ENCODE measurements around the gene KNDC1.
"Not testable (repeated sequence)": the region's sequence is repeated elsewhere in the genome, so short reads cannot be mapped to it uniquely, and the experiment has no call there.

The KNDC1 gene

DNA sequence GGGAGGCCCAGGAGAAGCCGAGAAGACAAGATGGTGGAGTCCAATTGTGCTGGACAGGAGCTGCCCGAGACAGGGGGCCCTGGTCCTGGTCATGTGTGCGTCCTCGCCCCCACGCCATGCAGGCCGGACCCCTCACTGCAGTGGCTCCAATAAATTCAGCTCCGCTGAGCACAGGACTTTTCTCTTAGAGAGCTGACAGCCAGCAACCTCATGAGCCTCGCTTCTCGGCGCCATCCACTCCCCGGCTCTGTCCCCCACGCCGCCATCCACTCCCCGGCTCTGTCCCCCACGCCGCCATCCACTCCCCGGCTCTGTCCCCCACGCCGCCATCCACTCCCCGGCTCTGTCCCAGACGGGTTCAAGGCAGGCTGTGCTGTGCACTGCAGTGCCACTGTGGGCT, 67.2 kb downstream of the KNDC1 start:
- DNase-seq = no peak

DNA sequence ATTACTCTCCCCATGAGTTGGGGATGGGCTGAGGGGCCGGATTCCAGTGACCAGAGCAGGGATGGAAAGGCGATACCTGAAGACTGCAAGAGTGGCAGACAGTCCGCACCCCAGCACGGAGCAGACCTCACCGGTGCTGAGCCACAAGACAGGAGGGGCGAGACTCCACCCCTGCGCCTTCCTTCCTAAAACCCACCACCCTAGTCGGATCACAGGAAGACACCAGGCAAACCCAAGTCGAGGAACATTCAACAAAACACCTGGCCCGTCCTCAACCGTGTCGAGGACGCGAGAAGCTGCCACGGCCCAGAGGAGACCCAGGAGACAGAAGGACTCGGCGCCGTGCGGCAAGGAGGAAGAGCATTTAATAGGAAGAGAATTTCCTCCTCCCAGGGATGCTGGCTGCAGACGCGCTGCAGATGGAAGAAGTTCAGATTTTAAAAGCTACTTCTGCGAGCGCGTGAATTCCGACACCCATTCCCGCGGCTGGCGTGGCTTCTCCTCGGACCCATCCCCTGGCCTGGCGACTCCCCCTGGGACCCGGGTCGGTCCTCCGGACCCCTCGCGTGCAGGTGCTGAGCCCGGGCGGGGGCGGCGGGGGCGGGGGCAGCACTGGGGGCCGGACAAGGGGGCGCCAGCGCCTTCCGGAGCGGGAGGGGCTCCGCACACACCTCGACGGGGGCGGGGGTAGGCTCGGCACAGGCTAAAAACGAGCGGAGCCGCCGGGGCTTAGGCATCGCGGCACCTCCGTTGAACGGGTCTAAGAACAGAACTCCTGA, 69.4 kb downstream of the KNDC1 start:
- DNase-seq = no peak

DNA sequence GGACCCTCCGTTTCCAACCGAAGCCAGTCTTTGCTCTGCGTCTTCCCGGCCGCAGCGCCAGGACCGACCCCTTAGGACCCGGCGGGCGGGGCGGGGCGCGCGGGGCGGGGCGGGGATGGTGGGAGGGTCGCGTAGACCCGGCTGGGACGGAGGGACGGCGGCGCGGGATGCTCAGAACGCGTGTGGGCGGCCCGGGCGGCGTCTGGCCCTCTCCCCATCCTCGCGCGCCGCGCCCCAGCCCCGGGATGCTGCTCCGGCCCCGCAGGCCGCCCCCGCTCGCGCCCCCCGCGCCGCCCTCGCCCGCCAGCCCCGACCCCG, 70.0 kb downstream of the KNDC1 start, which contains the start of gene UTF1:
TSS of gene UTF1 (plus strand) at position 174 of the 318 bp plus-strand sequence. CDS start at position 246, 72 bp downstream.
- no peak for DNase-seq

DNA sequence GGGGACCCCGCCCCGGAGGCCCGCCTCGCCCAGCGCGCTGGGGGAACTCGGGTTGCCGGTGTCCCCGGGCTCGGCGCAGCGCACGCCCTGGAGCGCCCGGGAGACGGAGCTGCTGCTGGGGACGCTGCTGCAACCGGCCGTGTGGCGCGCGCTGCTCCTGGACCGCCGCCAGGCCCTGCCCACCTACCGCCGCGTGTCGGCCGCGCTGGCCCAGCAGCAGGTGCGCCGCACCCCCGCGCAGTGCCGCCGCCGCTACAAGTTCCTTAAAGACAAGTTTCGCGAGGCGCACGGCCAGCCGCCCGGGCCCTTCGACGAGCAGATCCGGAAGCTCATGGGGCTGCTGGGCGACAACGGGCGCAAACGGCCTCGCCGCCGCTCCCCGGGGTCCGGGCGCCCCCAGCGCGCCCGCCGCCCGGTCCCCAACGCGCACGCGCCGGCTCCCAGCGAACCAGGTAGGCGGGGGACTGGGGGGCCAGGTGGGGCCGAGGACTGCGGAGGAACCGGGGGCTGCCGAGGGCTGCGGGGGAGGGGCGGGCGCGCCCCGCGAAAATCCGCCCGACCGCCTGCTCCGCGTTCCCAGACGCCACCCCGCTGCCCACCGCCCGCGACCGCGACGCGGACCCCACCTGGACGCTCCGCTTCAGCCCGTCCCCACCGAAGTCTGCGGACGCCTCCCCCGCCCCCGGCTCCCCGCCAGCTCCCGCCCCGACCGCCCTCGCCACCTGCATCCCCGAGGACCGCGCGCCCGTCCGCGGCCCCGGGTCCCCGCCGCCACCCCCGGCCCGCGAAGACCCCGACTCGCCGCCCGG, 70.6 kb downstream of the KNDC1 start:
- DNase-seq = no peak

DNA sequence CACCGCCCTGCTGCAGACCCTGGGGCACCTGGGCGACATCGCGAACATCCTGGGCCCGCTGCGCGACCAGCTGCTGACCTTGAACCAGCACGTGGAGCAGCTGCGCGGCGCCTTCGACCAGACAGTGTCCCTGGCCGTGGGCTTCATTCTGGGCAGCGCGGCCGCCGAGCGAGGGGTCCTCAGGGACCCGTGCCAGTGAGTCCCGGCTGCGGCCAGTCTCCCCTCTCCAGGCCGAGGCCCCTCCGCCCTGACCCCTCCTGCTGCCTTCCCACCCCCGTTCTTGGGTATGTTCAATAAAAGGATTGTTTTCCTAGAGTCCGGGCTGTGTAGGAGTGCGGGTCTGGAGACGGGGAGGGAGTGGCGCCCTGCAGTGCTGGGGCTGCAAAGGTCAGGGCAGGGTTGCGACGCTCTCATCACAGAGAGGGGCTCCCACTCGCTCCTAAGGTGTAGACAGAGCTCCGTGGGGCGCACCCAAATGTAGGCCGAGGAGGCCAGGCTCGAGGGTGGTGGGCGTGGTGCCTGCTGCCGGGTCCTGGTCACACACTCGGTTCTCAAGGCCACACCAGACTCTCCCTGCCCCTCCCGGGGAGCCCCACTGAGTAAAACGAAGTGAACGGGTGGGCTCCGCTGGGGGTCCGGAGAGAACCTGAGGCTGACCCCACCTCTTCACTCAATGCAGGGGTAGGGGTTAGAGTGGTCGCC, 71.4 kb downstream of the KNDC1 start:
- DNase-seq = no peak

DNA sequence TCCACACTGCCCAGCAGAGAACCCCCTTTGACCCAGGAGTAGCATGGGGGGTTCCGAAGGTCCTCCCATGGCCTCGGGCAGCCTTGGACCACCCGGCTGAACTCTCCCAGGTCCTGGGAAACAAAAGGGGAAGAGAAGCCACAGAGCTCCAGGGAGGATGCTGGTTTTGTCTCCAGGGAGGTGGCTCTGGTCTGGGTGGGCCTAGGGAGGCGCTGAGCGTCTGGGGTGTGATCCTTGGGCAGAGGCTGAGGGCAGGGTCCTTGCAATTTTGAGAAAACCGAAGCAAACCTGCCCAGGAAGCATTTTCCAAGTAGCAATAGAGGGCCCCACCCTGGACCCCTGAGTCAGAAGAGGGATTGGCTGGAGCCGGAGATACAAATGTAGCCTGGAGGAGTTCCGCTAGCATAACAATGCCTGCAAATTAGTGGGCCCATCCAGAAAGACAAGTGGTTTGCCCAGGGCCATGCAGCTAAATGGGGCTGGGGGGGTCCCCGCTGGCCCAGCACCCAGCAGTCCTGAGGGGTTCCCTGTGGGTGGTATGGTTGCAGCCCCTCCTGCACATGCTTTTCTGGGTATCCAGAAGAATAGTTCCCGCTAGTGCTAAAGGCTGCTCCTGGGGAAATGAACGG, 72.0 kb downstream of the KNDC1 start:
- no peak for DNase-seq

DNA sequence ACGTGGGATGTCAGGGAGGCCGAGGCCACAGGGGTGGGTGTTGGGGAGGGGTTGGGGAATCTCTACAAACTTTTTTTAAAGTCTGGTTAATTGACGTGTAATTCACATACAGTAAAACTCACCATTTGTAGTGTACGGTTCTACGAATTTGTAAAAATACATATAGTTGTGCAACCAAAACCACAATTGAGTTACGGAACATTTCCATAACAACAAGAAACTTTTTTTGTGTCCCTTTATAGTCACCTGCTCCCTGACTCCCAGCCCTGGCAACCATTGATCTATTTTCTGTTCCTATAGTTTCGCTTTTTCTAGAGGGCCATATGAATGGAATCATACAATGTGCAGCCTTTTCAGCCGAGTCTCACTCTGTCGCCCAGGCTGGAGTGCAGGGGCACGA, 74.8 kb downstream of the KNDC1 start:
- not testable (repeated sequence) for DNase-seq

DNA sequence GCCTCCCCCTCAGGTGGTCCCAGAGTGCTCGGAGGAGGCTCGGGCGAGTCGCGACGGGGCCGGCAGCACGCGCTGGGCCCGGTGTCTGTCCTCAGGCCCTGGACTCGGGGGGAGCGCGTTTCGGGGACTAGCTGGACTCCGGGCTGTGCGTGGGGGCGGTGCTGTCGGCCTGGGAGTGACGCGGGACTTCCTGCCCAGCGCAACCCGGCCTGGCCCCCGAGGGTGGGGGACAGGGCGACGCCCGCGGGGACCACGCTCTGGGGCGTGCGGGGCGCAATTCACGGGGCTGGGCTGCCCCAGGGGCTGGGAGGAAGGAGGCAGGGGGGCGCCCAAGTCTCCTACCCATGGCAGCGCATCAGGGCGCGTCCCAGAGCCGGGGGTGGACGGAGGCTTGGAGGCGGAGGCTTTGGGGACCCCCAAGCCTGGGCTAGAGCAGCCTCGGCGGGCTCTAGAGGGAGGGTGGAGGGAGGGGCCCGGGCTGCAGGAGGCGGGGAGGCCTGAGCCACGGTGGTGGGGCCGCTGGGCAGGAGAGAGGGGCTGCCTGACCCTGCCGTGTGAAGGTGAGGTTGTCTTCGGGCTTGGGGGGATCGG, 75.3 kb downstream of the KNDC1 start:
- DNase-seq = no peak

DNA sequence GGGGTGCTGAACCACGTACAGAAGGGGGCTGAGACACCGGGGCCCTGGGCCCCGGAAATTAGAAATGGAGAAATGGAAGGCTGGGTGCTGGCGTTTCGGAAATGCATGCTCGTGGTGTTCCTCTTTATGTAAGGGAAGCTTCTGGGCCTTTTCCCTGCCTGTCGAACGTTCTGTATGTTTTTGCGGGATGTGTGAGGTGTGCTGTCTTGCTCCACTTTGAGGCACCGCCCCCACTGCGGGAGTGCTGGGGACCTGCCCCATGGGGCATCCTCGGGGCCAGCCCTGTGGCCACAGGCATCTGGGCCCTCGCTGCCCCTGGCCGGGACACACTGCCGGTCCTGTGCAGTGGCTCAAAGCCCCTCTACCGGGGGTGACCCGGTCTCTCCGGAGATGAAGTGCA, 75.9 kb downstream of the KNDC1 start:
- DNase-seq = no peak

DNA sequence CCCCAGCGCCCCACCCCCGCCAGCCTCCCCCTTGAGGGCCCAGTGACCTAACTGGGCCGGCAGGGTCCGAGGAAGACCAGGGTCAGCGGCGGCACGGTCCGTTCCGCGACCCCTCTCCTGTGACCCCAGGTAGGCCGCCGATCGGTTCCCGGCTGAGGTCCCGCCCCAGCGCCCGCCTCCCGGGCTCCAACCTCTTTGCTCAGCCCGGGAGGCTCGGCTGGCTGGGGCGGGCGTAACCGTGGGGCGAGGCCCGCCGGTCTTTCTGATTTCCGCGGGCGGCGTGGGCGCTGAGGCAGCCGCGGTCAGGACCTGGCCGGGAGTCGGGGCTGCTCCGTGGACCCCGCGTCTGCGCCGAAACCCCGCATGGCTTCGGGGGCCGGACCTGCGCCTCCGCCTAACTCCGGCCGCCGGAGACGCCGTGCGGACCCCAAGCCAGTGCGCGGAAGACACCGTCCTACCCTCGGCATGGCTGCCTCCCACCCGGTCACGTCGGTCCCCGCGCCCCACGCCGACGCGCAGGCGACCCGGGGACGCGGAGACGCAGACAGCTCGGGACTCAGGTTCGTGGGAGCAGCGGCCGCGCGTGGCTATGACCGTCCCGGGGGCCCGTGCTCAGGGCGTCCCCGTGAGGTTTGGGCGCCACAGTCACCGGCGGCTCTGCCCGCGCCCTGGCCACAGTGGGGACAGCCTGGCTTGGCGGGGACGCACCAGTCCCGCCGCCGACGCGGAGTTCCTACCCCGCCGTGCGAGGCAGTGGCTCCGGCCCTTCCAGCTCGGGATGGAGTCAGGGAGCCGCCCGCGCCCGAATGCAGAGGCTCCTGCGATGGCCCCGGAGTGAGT, 76.6 kb downstream of the KNDC1 start:
- no peak for DNase-seq

DNA sequence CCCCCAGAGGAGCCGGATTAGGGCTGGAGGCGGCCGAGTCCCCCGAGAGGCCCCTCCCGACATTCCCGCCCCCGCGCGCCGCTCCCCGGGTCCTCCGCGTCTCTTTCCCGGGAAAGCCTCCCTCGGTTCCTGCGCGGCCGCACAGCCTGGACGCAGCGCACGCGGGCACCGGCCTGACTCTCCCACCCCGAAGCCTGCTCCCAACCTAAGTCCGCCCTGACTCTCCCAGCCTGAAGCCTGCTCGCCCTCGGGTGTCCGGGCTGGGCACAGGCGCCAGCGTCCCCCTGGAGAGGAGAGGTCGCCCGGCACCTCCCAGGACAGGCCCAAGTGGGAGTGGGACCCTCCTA, 77.2 kb downstream of the KNDC1 start:
- no peak for DNase-seq

DNA sequence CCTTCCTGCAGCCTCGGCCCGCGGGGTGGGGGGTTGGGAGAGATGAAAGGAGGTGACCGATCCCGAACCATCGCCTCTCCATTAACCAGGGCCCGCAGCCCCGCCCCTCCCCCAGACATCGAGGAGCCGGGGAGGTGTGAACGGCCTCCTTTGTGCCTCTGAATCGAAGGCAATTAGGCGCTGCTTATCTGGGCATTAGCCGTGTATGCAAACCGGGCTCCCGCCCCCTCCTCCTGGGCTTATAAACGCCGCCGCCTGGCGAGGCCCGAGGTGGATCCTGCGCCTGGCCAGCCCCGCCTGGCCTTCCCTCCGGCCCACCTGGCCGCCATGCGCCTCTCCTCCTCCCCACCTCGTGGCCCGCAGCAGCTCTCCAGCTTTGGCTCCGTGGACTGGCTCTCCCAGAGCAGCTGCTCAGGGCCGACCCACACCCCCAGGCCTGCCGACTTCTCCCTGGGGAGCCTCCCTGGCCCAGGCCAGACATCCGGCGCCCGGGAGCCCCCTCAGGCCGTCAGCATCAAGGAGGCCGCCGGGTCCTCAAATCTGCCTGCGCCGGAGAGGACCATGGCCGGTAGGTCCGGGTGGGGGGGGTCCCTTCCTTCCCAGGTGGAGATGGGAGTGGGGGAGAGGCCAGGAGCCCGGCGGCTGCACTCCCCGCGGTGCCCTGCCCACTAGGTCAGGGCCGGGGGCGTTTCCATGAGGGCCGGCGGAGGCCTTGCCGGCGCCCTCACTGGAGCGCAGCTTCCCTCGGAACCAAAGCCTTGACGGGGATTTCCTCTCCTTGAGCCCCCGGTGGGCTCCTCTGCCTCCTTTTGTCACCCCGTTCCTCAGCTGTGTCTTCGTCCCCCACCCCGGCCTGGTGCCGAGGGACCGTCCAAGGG, 77.8 kb downstream of the KNDC1 start, which contains the start of gene VENTX:
TSS of gene VENTX (plus strand) at position 268 of the 878 bp plus-strand sequence. CDS start at position 328, 60 bp downstream.
- no peak for DNase-seq

DNA sequence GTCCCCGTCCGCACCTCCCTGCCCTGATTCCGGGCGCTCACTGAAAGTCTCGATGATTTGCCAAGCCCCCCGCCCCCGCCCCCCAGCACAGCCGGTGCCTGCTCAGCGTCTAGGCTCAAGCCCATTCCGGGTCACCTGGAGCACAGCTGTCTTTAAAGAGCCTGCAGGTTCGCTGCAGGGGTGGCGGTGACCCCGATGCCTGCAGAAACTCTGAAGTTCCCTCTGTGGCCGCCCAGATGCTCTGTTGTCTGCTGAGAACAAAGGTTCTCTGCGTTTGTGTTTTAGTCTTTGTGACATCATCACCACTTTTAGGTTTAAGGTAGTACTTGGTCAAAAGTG, 78.4 kb downstream of the KNDC1 start:
- DNase-seq = no peak

DNA sequence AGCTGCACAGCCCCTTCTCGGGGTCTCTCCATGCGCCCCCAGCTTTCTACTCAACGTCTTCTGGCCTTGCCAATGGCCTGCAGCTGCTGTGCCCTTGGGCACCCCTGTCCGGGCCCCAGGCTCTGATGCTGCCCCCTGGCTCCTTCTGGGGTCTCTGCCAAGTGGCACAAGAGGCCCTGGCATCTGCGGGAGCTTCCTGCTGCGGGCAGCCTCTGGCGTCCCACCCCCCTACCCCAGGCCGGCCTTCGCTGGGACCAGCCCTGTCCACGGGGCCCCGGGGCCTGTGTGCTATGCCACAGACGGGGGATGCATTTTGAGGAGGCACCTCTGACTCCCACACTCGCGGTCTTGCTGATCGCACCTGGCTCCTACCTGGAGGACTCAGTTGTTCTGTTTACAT, 80.0 kb downstream of the KNDC1 start:
- no peak for DNase-seq

DNA sequence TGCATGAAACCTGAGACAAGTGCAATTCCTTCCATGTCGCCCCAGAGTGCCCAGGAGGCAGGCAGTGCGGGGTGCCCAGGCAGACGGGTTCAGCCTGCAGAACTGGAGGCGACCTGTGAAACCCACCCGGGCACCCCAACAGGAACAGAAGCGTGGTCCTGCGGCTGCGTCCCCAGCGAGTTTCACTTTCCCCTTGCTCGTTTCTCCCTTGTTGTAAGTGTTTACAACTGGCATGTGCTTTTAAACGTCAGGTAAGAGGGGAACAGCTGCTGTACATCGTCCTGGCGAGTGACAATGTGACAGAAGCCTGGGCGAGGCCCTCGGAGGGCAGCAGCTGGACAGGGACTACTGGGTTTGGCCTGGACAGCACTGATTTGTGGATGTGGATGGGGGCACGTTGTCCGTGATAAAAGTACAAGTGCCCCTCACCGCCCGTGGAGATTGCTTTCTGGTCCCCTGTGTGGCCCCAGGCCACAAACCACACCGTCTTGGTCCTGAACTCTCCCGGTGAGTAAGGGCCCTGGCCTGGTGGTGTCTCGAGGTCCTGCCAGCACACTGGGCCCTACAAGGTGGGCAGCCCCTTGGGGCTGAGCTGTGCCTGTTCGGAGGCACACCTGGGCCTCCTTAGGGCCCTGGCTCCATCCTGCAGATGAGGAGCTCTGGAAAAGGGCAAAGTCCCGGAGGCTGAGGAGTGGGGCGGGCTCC, 81.6 kb downstream of the KNDC1 start:
- DNase-seq = no peak

DNA sequence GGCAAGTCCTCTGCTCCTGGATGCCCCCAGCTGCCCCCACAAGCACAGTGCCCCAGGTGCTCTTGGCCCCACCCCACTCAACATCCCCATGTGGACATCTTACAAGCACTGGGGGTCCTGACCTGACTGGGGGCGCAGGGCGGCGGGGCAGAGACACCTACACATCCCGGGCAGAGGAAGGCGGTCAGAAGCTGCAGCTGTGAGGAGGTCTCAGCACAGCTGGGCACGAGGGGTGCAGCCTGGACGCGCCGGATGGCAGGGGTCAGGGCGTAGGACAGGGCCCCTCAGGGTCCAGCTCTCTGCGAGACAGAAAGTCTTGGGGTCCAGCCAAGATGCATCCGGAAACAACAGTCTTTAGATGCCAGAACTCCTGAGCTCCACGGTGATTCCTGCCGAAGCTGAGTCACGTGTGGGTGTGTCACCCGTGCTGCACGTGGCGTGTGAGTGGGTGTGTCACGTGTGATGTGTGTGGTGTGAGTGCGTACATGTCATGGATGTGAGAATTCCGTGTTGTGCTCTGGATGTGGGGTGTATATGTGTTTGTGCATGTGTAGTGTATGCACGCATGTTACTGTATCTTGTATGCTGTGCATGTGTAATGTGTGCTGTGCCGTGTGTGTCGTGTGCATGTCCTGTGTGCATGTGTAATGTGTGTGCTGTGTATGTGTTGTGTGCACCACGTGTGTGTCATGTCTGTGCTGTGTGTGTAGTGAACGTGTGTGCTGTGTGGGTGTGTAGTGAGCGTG, 82.8 kb downstream of the KNDC1 start:
- no peak for DNase-seq

DNA sequence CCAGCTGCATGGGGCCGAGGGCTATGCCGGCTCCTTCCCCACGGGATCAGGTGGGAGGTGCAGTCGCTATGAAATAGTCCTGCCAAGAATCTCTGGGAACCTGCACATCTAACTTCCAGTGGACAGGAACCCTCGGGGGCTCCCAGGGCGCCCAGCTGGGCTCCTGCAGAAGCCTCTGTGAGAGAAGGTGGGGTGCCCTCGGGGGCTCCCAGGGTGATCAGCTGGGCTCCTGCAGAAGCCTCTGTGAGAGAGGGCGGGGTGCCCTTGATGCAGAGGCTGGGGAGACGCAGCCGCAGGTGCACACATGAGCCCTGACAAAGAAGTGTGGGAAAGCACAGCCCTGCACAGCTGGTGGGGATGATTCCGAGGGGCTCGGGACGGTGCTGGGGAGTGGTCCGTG, 83.6 kb downstream of the KNDC1 start:
- no peak for DNase-seq

DNA sequence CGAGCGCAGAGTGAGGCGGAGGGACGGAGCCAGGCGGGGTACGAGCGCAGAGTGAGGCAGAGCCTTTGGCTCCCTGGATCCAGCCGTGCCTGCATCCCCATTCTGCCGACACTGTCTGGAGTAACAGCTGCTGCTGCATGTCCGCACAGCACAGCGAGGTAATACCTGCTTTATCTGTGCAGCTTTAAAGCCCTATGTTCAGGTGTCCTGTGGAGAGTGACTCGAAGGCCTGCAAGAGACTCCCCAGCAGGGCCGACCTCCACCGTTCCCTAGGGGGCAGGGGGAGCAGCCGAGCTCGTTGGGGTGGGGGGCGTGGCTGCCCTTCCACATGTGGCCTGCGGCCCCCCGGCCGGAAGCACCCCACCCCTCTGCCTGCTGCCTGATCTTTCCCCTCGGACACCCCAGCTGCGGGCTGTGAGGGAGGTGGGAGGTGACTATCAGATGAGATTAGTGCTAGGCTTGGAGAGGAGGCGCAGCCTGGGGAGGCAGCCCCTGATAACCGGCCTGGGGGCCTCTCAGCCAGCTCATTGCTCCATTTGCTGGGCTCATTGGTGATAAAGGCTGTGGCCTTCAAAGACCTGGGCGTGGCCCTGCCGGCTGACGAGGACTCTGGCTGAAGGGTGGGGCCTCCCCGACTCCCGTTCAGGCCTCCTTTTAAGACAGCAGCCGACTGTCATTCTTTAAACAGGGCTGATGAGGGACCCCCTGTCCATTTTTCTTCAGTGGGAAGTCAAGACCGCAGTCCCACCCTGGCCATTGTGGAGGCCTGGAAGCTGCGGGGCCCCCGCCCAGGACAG, 85.6 kb downstream of the KNDC1 start:
- no peak for DNase-seq

DNA sequence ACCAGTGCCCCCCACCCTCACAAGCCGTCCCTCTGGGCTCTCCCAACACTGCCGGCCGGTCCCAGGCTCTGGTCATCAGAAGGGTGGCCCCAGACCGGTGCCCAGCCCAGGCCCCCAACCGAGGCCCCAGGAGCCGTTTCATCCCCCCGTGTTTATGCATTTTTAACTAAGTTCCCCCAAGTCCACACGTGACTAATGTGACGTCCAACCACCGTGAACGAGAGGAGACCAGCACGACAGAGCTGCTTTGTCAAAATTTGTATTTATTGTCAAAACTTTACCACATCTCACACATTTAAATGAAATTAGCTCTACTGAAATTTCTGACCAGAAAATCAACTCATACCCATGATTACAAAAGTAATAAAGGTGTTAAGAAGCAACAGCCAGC, 86.2 kb downstream of the KNDC1 start:
- DNase-seq = no peak

Data from NCI-H1092 treated with DMSO at 0.1 percent for 48 hours (cell line).